Cerebellar cortex (tissue), 1 donor: ENCODE data around the gene PPM1E.
A peak's percentile ranks its signal among the peaks of the same experiment; 100 is the strongest.

Experiments
- DNase-seq: peaks from one replicate; pipeline ENCODE4 v3.0.0-alpha.2; 2015; ENCODE audit warnings: low spot score

PPM1E gene

GRCh38 chr17:58996968-58997367, 241.3 kb downstream of the PPM1E start:
- no peak for DNase-seq

DNA sequence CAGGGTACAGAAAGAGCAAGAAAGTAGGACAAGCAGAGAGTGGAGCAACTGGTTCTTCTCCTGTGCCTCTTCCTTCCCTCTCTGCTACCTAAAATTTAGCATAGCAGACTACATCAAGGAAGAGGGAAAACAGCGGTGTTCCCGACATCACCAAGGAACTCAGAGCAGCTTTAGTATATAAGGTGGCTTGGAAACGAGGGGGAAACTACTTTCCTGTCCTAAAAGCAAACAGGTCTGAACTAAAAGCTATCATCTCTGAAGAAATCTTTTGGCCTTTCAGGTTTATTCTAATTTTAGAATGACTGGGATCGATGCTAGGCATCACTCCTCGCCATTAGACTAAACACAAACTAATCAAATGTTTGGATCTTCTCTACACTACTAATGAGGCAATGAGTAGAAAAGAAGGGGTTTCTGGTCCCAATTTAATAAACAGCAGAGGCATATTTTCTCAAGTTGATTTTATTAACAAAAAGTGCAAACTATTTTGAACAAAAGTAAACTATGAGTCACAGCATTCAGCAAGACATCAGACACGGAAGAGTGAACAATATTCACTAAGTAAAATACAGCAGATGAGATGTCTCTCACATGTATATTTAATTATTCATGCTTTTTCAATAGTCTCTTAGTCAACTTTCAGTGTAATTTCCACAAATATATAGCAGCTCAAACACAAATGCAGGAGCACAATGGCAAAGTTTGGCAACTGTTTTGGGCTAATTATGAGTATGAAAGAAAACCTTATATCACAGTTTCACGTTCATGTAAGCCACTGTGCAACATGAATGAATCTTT, 242.3 kb downstream of the PPM1E start:
- no peak for DNase-seq

- no peak for DNase-seq
Observed at GRCh38 chr17:58998871-58999270, 243.2 kb downstream of the PPM1E start.

DNA sequence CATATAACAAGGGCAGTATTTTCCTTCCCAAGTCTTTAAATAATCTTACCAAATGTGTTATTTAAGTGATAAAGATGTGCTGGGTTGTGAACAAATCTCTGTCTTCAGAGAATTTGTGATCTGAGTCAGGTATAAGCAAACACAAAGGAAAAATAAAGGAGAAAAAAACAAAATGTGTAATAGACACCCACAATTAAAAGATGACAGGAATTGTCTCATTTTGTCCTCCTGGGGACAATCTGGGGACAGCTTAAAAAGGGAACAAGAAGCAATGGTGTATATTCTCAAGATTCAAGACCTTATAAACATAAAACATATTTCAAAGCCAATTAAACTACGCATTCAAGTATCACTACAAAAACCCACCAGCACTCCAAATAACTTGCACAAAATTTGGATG, 243.8 kb downstream of the PPM1E start:
- DNase-seq = no peak

- no peak for DNase-seq
Observed at GRCh38 chr17:59000022-59000421, 244.4 kb downstream of the PPM1E start.

- DNase-seq = no peak
Observed at GRCh38 chr17:59001158-59001814, 245.6 kb downstream of the PPM1E start.

GRCh38 chr17:59002126-59002525, 246.5 kb downstream of the PPM1E start:
- no peak for DNase-seq

- DNase-seq = no peak
Observed at GRCh38 chr17:59002848-59003247, 247.2 kb downstream of the PPM1E start.

- no peak for DNase-seq
Observed at GRCh38 chr17:59003860-59004259, 248.2 kb downstream of the PPM1E start.

DNA sequence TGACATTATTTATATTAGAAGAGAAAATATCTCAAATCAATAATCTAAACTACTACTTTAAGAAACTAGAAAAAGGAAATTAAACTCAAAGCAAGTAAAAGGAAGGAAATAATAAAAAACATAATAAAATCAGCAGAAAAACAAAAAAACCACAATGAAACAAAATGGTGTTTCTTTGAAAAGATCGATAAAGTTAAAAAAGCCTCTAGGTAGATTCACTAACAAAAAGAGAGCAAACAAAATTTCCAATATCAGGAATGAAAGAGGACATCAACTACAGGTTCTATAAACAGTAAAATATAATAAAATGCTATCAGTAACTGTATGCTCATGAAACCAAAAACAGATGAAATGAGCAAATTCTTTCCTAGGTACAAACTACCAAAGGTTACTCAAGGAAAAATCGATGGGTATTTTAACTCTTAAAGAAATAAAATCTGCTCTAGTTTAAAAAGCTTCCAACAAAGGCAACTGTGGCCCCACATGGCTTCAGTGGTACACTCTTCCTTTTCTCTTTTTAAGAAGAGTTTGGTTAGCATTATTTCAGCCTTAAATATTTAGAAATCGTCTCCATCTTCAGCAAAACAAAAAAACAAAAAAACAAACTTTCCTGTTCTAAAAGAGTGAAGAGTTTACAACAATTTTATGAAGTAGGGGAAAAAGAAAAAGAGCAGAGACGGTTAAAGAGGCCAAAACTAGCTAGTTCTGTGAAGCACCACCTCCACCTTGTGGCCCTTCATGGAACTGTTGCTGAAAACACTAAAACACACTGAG, 248.9 kb downstream of the PPM1E start:
- peak; percentile 74 for DNase-seq

DNA sequence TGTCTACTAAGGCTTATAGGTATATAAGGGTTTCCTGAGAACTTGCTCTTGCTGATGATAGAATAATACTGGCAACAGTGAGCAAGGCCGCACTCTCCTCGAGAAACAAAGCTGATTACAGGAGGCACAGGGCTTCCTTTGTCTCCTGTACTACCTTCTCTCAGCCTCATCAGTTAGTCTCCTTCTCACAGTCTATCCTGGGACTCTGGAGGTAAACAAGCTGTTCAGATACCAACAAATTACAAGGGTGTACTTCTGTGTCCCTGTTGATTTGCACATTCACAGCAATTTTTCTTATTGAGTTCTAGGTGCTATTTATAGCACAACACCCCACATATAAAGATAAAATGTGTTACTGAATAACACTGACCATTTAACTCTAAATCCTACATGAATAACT, 252.3 kb downstream of the PPM1E start:
- no peak for DNase-seq

- no peak for DNase-seq
Observed at GRCh38 chr17:59008737-59009136, 253.1 kb downstream of the PPM1E start.

DNA sequence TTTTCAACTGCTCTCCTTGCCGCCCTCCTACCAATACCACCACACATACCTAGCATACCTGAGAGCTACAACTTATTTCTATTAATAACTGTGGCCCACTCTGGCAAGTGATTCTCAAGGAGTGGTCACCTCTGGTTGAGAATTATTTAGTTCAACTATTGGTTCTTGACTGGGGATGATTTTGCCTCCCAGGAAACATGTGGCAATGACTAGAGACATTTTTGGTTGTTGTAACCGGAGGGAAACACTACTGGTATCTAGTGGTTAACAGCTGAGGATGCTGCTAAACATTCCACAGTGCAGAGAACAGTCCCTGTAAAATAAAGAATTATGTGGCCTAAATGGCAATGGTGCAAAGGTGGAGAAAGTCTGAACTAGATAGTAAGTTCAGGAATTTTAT, 254.4 kb downstream of the PPM1E start:
- no peak for DNase-seq

DNA sequence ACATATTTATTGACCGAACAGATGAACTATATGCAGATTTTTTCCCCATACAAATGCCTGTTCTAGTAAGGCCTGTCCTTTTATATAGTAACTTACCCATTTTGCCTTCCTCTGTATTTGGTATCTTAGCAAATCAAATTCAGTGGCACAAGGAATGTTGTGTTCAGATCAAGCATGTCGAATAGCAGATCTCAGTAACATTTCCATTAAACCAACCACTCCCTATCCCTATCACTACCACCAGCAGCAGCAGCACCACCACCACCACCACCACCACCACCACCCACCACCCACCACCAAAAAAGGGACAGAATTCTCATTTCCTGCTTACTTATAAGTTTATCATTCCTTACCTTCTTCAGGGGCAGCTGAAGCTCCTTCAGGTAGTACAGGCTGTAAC, 256.3 kb downstream of the PPM1E start:
- no peak for DNase-seq

DNA sequence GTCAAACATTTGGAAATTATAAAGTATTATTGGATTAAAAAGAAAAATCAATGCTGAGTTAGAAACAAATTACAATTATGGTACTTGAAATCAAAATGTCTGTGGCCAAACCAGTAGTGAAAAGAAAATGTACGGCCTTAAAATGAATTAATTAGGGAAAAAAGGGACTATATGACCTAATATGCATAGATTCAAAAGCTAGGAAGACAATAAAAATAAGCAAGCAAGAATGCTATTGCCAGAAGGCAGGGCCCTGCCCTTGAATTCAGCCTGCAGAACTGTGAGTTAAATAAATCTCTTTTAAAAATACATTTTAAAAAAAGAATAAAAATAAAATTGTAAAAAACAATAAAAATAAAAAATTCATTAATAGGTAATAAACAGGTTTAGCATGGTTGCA, 262.4 kb downstream of the PPM1E start:
- no peak for DNase-seq

DNA sequence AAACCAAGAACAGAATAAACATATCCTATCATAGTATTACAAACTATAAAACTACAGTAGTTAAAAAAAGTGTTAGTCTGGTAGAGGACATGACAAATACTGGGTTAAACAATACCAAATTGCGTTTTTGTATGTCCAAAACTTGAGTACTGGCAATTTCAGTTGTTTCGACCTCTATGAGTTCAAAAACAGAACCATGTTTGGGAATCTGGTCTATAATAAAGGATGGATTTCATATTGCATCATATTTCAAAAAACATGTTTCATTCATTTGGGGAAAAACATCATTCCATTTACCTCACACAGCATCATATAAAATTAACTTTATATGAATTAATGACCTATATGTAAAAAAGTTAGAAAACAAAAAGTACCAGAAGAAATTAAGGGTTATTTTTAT, 269.3 kb downstream of the PPM1E start:
- DNase-seq = no peak

GRCh38 chr17:59026176-59026939, 270.7 kb downstream of the PPM1E start:
- DNase-seq = no peak

DNA sequence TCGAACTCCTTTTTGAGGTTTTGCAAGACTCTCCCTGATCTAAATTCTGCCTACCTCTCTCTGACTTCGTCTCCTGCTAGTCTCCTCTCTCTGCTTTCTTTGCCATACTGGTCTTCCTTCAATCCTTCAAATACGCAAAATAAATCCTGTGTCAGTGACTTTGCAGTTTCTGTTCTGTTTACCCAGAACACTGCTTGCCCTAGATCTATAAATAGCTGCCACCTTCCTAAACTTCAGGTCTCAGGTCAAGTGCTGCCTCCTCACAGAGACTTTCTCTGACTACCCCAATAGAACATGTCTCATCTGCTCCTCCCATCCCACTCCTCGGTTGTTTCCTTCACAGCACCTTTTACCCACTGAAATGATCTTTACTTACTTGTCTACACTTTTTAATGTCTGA, 272.1 kb downstream of the PPM1E start:
- no peak for DNase-seq

GRCh38 chr17:59028328-59028727, 272.7 kb downstream of the PPM1E start:
- no peak for DNase-seq

DNA sequence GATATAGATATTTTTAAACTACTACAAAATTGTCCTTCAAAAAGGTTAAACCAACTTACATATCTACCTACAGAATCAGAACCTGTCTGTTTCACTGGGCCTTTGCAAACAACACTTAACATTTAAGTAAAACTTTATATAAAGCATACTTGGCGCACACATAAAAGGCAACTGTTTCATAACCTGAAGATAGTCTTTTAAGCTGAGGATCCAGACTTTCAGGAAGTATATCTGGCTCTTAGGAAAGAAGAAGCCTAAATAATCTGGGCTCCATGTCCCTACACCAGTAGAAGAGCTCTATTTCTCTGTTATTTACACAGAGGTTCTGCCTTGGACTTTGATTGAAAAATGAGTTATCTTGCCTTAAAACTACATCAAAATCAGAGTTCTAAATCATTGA, 275.2 kb downstream of the PPM1E start:
- DNase-seq = no peak
